ENCODE results near the gene MRPL55. TPM values are rescaled to one million over a fixed set of nuclear protein-coding genes. Genes with fewer than 3 reads are reported as not detected.

Gene MRPL55
- total and polyA plus RNA-seq, 4 donors = 44.4 to 137 (median 73.3) TPM

DNA sequence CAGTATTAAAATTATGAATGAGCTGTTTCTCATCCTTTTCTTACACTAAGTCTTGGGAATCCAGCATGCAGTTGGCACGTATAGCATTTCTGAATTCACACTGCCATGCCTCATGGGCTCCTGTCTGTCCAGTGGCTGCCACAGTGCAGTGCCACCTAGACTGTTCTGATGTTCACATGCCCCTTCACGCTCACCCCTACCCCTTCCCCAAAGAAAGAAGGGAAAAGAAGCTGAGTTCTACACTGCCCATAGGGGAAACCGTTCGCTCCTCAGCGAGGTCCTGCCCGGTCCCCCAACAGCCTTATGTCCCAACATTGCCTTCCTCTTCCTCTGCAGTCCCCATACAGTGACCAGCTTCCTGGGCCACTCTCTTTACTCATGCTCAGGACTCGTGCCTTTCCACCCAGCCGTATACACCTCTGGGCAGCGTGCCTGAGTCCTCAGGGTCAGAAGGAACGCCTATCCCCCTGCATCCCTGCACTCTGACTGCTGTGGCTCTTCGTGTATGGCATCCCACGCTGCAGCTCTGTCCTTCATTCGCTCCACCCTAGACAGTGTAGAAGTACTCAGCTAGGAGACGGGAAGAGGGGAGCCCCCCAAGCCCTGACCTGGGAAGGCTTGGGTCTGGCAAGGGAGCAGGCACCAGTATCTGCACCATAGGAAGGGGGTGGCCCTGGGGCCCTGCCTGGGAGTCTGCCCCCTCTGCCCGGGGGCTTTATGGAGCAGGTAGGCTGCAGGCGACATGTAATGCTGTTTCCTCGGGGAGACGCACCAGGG lies 50.7 kb downstream of the MRPL55 start:
- no peak overlapping the region for H3K4me3 ChIP-seq
- TF ChIP-seq, protein P1, sequence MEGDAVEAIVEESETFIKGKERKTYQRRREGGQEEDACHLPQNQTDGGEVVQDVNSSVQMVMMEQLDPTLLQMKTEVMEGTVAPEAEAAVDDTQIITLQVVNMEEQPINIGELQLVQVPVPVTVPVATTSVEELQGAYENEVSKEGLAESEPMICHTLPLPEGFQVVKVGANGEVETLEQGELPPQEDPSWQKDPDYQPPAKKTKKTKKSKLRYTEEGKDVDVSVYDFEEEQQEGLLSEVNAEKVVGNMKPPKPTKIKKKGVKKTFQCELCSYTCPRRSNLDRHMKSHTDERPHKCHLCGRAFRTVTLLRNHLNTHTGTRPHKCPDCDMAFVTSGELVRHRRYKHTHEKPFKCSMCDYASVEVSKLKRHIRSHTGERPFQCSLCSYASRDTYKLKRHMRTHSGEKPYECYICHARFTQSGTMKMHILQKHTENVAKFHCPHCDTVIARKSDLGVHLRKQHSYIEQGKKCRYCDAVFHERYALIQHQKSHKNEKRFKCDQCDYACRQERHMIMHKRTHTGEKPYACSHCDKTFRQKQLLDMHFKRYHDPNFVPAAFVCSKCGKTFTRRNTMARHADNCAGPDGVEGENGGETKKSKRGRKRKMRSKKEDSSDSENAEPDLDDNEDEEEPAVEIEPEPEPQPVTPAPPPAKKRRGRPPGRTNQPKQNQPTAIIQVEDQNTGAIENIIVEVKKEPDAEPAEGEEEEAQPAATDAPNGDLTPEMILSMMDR (IDR thresholded peaks at IDR 0.05; ENCODE audit: control extremely low read depth, extremely low read depth) = no peak
- H3K9ac ChIP-seq (ENCODE audit: insufficient read depth in 1 of 2, low read length in 2 of 2) = no peak overlapping the region
- 45 to 53% methylated on average over 18 of the region's 18 CpGs for WGBS, 2 donors
- no peaks in the 10 kb centered on the region for H3K36me3 ChIP-seq (ENCODE audit: control insufficient read depth in 4 of 4, insufficient read depth in 4 of 4, low read length in 4 of 4)
- H3K27ac ChIP-seq (ENCODE audit: low read depth in 1 of 2, low read length in 1 of 2) = no peak overlapping the region
- H3K4me1 ChIP-seq (ENCODE audit: control insufficient read depth in 5 of 5, insufficient read depth in 5 of 5, low read length in 5 of 5) = peaks cover 0 to 9% (median 0%) of the 10 kb centered on the region in 5 donors
- DNase-seq (no peak), ATAC-seq (ENCODE audit: insufficient read depth, low FRiP score) (no peak)
- H3K27me3 ChIP-seq (ENCODE audit: control insufficient read depth in 3 of 3, insufficient read depth in 3 of 3, low read length in 2 of 3) = peaks cover 0 to 41% (median 39%) of the 10 kb centered on the region in 3 donors
- H3K9me3 ChIP-seq (ENCODE audit: control insufficient read depth in 4 of 4, insufficient read depth in 3 of 4, low read length in 3 of 4) = peaks cover 0 to 7% (median 0%) of the 10 kb centered on the region in 4 donors

Small RNA genes lying within 50 kb of the gene (small RNA-seq; reads per million reads assigned to genes)
- not detected for gene AL359510.1 (ENCODE audit: low replicate concordance)

Other genes starting within 250 kb of the MRPL55 start
- 1 to 10 TPM; 5.5 to 8.6 TPM for gene WNT9A, start 161.4 kb downstream of the MRPL55 start, total RNA-seq
- gene WNT9A, start 161.4 kb downstream of the MRPL55 start, polyA plus RNA-seq = 1 to 10 TPM; 2.6 to 4.3 TPM
- 1 to 10 TPM in 1 of 2 donors, under 1 TPM in 1; 0.09 to 3.1 TPM for gene WNT3A, start 102.3 kb downstream of the MRPL55 start, total RNA-seq
- 1 to 10 TPM; 1.6 to 2.2 TPM for gene WNT3A, start 102.3 kb downstream of the MRPL55 start, polyA plus RNA-seq
- 100 to 1,000 TPM; 226 to 500 TPM for gene ARF1, start 26.6 kb downstream of the MRPL55 start, total RNA-seq
- 100 to 1,000 TPM; 379 to 713 TPM for gene ARF1, start 26.6 kb downstream of the MRPL55 start, polyA plus RNA-seq
- 10 to 100 TPM in 1 of 2 donors, 1 to 10 TPM in 1; 9.1 to 16.3 TPM for gene C1orf35, start 6.0 kb downstream of the MRPL55 start, total RNA-seq
- gene C1orf35, start 6.0 kb downstream of the MRPL55 start, polyA plus RNA-seq = 10 to 100 TPM; 13.7 to 19.9 TPM
- gene GUK1, start 31.0 kb upstream of the MRPL55 start, total RNA-seq = 100 to 1,000 TPM; 158 to 256 TPM
- gene GUK1, start 31.0 kb upstream of the MRPL55 start, polyA plus RNA-seq = 100 to 1,000 TPM; 358 to 476 TPM
- gene GJC2, start 40.6 kb upstream of the MRPL55 start, total RNA-seq = 1 to 10 TPM; 1.8 to 6.7 TPM
- gene GJC2, start 40.6 kb upstream of the MRPL55 start, polyA plus RNA-seq = 1 to 10 TPM; 1.5 to 3.4 TPM
- gene IBA57, start 56.5 kb upstream of the MRPL55 start, total RNA-seq = 10 to 100 TPM in 1 of 2 donors, 1 to 10 TPM in 1; 8.4 to 21.4 TPM
- 1 to 10 TPM; 2.8 to 5.4 TPM for gene IBA57, start 56.5 kb upstream of the MRPL55 start, polyA plus RNA-seq
- gene OBSCN, start 98.7 kb upstream of the MRPL55 start, total RNA-seq = 10 to 100 TPM; 24.6 to 47.3 TPM
- 10 to 100 TPM in 1 of 2 donors, 1 to 10 TPM in 1; 5.1 to 26.1 TPM for gene OBSCN, start 98.7 kb upstream of the MRPL55 start, polyA plus RNA-seq